GM13976 (cell line): Measurements from ENCODE around the gene CHKB.

Source experiments
- DNase-seq: peaks from one replicate; pipeline ENCODE4 v3.0.0; 2012; ENCODE audit warnings: low spot score
- CTCF ChIP-seq: IDR thresholded peaks from 2 replicates; pipeline ENCODE4 v1.5.1; 2012; ENCODE audit warnings: borderline replicate concordance, mild to moderate bottlenecking; ENCODE audit not compliant: insufficient read depth; ENCODE audit errors: extremely low read depth, missing control alignments, control extremely low read depth
- in situ Hi-C: fragments of 300-500 bp; cut with MboI; formaldehyde crosslinking; loops from one replicate; pipeline ENCODE4 v1.12.0; 2022; ENCODE audit warnings: low sequenced_read_pairs, mixed read lengths, inconsistent platforms; ENCODE audit not compliant: unreplicated experiment

Gene CHKB

GRCh38 chr22:50587407-50587806, 4.8 kb upstream of the CHKB start:
- DNase-seq, result no peak
- in situ Hi-C loops, result no loop called here
- TF ChIP-seq CTCF, result no peak

- in situ Hi-C loops, result no loop called here
- no peak for DNase-seq
- no peak for TF ChIP-seq CTCF
Observed at GRCh38 chr22:50586416-50586815, 3.8 kb upstream of the CHKB start.

GRCh38 chr22:50585781-50586180, 3.1 kb upstream of the CHKB start:
- DNase-seq, result no peak
- TF ChIP-seq CTCF, result no peak
- in situ Hi-C loops, result no loop called here

GRCh38 chr22:50585238-50585637, 2.6 kb upstream of the CHKB start:
- in situ Hi-C loops, result no loop called here
- TF ChIP-seq CTCF, result no peak
- no peak for DNase-seq

GRCh38 chr22:50584106-50585096, 1.8 kb upstream of the CHKB start:
- no peak for TF ChIP-seq CTCF
- in situ Hi-C loops, result no loop called here
- no peak for DNase-seq

- in situ Hi-C loops, result no loop called here
Observed at GRCh38 chr22:50583294-50583861, 729 bp upstream of the CHKB start.

More at GRCh38 chr22:50583294-50583861, 729 bp upstream of the CHKB start:
- no peak for TF ChIP-seq CTCF
- no peak for DNase-seq
